ENCODE data around the gene RTN4R. TPM values are rescaled to one million over a fixed set of nuclear protein-coding genes. Genes with fewer than 3 reads are reported as not detected.

RTN4R gene
- total RNA-seq, 1 experiment from 2014 or later: 19.0 TPM

- Histone ChIP-seq H3K9ac (ENCODE audit: low read length) (no peak overlapping the region), H3K9me2 (ENCODE audit: insufficient read depth) (no peaks in the 10 kb centered on the region), H4K20me1 (ENCODE audit: insufficient read depth) (no peaks in the 10 kb centered on the region), H3K9me3 (ENCODE audit: control insufficient read depth in 1 of 2, insufficient read depth in 1 of 2, low read depth in 1 of 2, low read length in 2 of 2) (no peaks in the 10 kb centered on the region), H3K4me2 (ENCODE audit: low read length) (no peak overlapping the region), H3K27ac (ENCODE audit: low read depth, low read length) (no peak overlapping the region), H3K36me3 (ENCODE audit: control insufficient read depth in 1 of 2, insufficient read depth in 2 of 2, low read length in 2 of 2) (no peaks in the 10 kb centered on the region), H2AFZ (ENCODE audit: low read depth, low read length, poor library complexity, severe bottlenecking) (no peak overlapping the region), H3K4me3 (replicated peaks in 1 of 2; ENCODE audit: low read depth in 1 of 2, low read length in 2 of 2) (no peak overlapping the region), H3K79me2 (ENCODE audit: insufficient read depth, low read length) (no peaks in the 10 kb centered on the region), H3K4me1 (ENCODE audit: control insufficient read depth in 1 of 2, insufficient read depth in 2 of 2, low read length in 2 of 2) (no peaks in the 10 kb centered on the region), H3K27me3 (ENCODE audit: insufficient read depth, low read length) (no peaks in the 10 kb centered on the region)
- intact Hi-C loops (cut with micrococcal nuclease): no loop called here
- TF ChIP-seq JUND (IDR thresholded peaks at IDR 0.05) (no peak), CBX3 (IDR thresholded peaks at IDR 0.05; ENCODE audit: low read depth) (no peak), ZBTB33 (IDR thresholded peaks at IDR 0.05; ENCODE audit: extremely low read depth, insufficient replicate concordance, low read length) (no peak), EZH2 (IDR thresholded peaks at IDR 0.05) (no peak), POLR2AphosphoS5 (IDR thresholded peaks at IDR 0.05; ENCODE audit: low read depth, low read length) (no peak), CTCF (IDR thresholded peaks at IDR 0.05 in 2 of 3, conservative IDR thresholded peaks at IDR 0.05 in 1 of 3; ENCODE audit: borderline replicate concordance in 1 of 3, insufficient read depth in 1 of 3, low read depth in 2 of 3, low read length in 2 of 3) (no peak), YY1 (IDR thresholded peaks at IDR 0.05; ENCODE audit: extremely low read depth, insufficient replicate concordance, low read depth, low read length) (no peak), ZFX (IDR thresholded peaks at IDR 0.05) (no peak), TCF7L2 (IDR thresholded peaks at IDR 0.05; ENCODE audit: borderline replicate concordance, extremely low read depth, insufficient read depth, insufficient read length) (no peak)
- TF ChIP-seq, protein P1, sequence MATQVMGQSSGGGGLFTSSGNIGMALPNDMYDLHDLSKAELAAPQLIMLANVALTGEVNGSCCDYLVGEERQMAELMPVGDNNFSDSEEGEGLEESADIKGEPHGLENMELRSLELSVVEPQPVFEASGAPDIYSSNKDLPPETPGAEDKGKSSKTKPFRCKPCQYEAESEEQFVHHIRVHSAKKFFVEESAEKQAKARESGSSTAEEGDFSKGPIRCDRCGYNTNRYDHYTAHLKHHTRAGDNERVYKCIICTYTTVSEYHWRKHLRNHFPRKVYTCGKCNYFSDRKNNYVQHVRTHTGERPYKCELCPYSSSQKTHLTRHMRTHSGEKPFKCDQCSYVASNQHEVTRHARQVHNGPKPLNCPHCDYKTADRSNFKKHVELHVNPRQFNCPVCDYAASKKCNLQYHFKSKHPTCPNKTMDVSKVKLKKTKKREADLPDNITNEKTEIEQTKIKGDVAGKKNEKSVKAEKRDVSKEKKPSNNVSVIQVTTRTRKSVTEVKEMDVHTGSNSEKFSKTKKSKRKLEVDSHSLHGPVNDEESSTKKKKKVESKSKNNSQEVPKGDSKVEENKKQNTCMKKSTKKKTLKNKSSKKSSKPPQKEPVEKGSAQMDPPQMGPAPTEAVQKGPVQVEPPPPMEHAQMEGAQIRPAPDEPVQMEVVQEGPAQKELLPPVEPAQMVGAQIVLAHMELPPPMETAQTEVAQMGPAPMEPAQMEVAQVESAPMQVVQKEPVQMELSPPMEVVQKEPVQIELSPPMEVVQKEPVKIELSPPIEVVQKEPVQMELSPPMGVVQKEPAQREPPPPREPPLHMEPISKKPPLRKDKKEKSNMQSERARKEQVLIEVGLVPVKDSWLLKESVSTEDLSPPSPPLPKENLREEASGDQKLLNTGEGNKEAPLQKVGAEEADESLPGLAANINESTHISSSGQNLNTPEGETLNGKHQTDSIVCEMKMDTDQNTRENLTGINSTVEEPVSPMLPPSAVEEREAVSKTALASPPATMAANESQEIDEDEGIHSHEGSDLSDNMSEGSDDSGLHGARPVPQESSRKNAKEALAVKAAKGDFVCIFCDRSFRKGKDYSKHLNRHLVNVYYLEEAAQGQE (IDR thresholded peaks at IDR 0.05; ENCODE audit: low read depth): no peak
- RAD21 ChIA-PET (ENCODE audit: low non-redundant PET in 1 of 2, low total read pairs in 2 of 2, uncharacterized antibody in 2 of 2, unreplicated experiment in 2 of 2): no interaction called here
- BruUV-seq (replicated peaks): no TSS peak
- DNase-seq (ENCODE audit: low read depth, low spot score) (no peak), ATAC-seq (no peak)
- CTCF ChIA-PET: interaction anchor here (1.6 kb wide), 1 partner anchor 10 kb away, joined by 5 read pairs; no protein-coding TSS in a partner anchor
- POLR2A ChIA-PET: no interaction called here
These were observed 10.7 kb downstream of the RTN4R start for GRCh38 chr22:20257212-20258020.

Measured in HCT116 (cell line).